ENCODE measurements around the gene ATP9B.

Gene ATP9B

GRCh38 chr18:79111483-79111882 lies 42.3 kb downstream of the ATP9B start:
- DNase-seq (ENCODE audit: insufficient read length, low spot score) = no peak
- FAIRE-seq = peak; percentile 98
- no peak for TF ChIP-seq CTCF (IDR thresholded peaks at IDR 0.05; ENCODE audit: insufficient read depth, missing control alignments)

GRCh38 chr18:79117385-79117784 lies 48.2 kb downstream of the ATP9B start:
- TF ChIP-seq CTCF (IDR thresholded peaks at IDR 0.05; ENCODE audit: insufficient read depth, missing control alignments) = no peak
- FAIRE-seq (peak; percentile 96), DNase-seq (ENCODE audit: insufficient read length, low spot score) (no peak)

- TF ChIP-seq CTCF (IDR thresholded peaks at IDR 0.05; ENCODE audit: insufficient read depth, missing control alignments) = no peak
- FAIRE-seq (no peak), DNase-seq (ENCODE audit: insufficient read length, low spot score) (no peak)
These were observed 48.6 kb downstream of the ATP9B start for GRCh38 chr18:79117788-79118187.

- FAIRE-seq (no peak), DNase-seq (ENCODE audit: insufficient read length, low spot score) (no peak)
- TF ChIP-seq CTCF (IDR thresholded peaks at IDR 0.05; ENCODE audit: insufficient read depth, missing control alignments) = no peak
These were observed 49.6 kb downstream of the ATP9B start for GRCh38 chr18:79118797-79119196.

- peak; percentile 93 for FAIRE-seq
- no peak for DNase-seq (ENCODE audit: insufficient read length, low spot score)
- no peak for TF ChIP-seq CTCF (IDR thresholded peaks at IDR 0.05; ENCODE audit: insufficient read depth, missing control alignments)
These were observed 52.7 kb downstream of the ATP9B start for GRCh38 chr18:79121746-79122474.

GRCh38 chr18:79123948-79124347 lies 54.8 kb downstream of the ATP9B start:
- DNase-seq (ENCODE audit: insufficient read length, low spot score) (no peak), FAIRE-seq (peak; percentile 84)
- TF ChIP-seq CTCF (IDR thresholded peaks at IDR 0.05; ENCODE audit: insufficient read depth, missing control alignments) = no peak

GRCh38 chr18:79129120-79129519 lies 59.9 kb downstream of the ATP9B start:
- DNase-seq (ENCODE audit: insufficient read length, low spot score) = no peak
- no peak for TF ChIP-seq CTCF (IDR thresholded peaks at IDR 0.05; ENCODE audit: insufficient read depth, missing control alignments)
- peak; percentile 16 for FAIRE-seq

All from D721Med (cell line).